NCI-H2227 (cell line): ENCODE data around the gene MOB3B.

Experiments used
- DNase-seq: peaks from one replicate; lab custom pipeline; 2025; ENCODE audit not compliant: unreplicated experiment; lab: John Stamatoyannopoulos, UW

MOB3B gene

DNA sequence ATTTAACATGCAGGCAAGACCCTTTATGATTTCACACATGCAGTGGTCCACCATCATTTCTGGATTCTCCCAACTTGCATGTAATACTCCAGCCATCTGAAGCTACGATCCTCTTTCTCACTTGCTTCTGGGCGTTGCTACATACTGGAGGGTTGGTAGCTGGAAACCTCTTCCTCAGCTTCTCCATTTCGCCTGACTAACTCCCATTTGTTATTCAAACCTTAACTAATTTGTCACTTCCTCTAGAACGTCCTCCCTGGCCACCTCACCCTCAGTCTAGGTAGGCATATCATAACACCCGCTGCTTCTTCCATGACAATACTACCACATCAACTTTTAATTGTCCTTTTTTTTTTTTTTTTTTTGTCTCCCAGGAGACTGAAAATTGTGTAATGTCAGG lies 160.0 kb downstream of the MOB3B start:
- no peak for DNase-seq

DNA sequence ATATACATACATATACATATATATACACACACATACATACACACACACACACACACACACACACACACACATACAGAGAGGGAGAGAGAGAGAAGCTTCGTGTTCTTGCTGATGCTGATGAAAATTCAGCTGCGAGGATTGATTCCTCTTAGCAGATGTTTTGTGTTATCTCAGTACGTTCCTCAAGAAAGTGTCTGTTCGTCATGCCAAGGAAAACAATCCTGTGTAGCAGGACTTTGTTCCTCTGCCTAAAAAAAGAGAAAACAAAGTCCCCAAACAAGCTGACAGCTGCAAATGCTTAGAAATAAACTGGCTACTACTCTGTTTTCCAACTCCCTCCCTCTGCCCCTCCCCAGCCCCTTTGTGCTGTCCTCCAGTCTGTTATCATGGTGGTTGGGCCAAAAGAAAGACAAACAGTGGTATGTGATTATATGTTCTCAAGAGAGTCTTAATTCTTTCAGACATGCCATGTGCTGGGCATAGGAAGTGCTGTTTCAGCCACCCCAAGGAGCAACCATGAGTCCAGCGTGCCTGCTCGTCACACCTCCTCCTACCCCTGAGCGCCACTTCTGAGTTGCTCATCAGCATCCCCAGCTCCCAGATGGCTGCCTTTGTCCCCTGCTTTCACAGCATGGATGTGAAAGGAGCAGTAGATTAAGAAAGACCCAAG lies 161.2 kb downstream of the MOB3B start:
- DNase-seq: no peak

DNA sequence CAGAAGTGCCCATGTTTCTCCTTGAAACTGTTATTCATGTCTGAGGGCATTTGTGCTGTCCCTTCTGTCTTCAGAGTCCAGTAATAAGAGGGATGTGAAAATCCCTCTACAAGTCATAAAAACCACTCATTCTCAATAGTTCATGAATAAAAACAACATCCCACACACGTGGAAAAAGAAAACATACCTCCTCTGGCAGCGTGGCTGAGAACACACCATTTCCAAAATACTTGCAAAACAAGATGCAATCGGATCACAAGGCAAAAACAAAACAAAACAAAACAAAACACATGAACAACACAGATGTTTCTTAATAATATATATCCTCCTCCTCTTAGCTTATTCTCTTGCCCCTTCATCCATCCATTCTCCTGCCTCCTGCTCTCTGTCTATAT lies 161.7 kb downstream of the MOB3B start:
- no peak for DNase-seq

DNA sequence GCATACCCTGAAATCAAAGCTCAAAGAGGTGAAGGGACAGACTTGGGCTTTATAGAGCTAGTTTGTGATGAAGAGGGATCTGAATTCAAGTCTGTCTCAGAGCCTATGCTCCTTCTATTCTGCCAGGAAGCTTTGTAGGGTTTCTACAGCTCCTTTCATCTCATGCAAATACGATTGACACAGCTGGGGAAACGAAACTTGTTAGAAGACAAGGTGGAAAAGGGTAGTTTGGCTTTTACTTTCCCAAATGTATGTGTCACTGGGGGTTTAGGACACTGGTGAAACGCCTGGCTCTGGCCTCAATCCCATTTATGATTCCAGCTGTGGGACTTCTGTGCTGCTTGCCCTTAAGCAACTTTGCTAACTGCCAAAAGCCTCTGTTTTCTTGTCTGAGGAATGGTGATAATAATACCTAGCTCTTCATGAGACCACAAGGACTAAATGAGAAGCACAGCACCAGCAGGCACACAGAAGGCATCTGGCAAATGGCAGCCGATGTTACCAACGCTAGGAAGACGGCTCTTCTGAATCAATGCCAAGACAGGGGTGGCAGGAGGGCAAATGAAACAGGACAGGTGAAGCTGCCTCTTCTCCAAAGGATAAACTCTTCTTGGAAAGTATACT lies 162.3 kb downstream of the MOB3B start:
- no peak for DNase-seq

DNA sequence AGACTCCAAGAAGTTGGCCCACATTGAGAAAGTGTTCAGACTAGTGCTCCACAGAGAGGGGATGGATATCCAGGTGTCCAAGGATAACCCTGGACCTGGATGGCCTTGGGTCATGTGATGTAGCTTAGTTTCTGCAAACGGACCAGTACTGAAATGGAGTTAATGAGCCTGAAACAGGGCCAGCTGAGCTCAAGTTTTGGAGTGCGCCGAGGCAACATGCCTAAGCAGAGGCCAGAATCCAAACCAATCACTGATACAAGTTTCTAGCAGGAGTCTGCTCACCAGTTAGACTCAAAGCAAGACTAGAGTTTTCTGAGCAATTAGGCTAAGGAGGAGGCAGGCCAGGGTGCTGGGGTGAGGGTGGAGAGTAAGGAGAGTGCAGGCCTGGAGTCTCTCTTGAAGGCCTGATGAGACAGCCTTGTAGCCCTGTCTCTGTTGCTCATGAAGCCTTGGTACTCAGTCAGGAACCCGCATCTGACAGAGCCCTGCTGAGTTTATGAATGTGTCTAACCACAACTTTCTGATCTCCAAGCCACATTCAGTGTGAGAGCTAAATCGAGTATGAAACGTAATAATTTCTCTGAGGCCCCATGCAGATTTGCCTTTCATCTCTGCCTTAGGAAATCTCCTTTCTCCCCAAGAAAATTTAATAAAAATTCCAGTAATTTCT lies 163.8 kb downstream of the MOB3B start:
- no peak for DNase-seq

DNA sequence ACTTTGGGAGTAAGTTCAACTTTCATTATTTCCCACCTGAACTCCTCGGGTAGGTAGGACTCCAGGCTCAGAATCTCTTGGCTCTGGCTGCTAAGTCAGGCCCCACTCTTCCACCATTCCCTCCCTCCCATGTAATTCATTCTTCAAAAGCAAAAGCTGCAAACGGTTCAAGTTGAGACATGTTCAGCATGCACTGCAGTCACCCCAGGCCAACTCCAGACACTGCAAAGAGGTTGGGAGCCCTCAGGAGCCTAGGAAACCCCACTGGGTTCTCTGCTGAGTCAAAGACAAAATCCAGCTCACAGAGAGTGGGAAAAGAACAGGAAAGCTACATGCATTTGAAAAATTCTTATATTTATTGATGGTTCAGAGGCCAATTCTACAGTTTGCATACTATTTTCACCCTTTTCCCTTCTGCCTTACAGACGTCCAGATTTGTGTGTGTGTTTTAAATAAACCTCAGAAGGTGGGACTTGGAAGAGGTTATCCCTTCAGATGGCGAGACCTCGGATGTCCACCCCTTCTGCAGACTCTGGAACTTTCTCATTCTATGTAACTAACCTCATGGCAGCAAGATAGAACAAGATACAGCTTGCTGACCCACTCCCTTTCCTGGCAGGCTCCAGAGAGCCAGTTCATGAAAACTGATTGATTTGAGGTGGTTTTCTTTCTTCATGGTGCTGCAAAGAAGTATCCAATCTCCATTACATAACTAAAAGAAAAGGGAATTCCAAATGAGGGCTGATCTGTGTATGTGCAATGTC lies 167.0 kb downstream of the MOB3B start:
- DNase-seq: no peak

DNA sequence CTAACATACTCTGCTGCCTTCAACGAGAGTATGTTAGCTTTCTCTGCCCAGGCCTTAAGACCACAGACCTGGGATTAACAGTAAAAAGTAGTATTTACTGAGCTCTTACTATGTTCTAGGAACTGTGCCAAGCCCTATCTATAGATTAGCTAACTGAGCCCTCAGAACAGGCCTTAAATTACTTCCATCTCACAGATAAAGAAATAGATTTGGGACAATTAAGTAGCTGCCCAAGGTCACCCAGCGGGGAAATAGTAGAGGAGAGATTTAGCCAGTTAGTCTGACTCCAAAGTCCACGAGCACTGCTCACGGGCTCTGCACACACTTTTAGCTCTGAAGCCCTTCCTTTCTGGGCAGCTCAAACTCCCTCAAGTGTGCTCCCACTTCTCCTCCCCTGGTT lies 168.1 kb downstream of the MOB3B start:
- DNase-seq: no peak

DNA sequence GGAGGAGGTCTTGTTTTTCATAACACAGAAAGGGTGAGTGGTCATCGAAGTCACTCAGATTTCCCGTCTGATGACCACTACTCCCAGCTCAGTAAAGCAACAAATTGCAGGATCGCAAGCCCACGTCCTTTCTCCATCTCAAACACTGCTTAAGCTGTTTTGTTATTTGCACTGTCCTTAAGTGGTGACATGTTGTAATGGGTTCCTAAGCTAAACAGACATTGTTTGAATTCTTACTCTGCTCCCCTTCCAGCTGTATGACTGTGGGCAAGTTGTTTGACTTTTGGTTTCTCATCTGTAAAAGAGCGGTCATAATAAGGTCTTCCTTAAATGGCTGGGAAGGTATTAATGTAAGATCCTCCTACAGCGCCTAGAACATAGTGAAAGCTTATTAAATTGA lies 169.9 kb downstream of the MOB3B start:
- no peak for DNase-seq

DNA sequence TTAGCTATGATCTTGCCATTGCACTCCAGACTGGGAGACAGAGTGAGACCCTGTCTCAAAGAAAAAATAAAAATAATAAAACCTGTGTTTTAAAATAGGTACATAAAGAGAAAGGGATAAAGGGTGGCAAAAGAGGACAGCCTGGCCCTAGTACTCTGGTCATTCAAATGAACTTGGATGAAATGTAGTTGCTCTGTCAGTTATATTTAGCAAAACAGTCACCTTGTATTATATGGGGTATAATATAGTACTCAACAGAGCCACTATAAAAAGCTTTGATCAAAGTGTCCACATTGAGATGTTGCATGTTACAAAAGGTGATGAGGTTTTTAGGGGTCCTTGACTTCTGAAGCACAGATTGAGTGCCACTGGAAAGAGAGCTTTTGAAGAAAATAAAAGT lies 171.6 kb downstream of the MOB3B start:
- no peak for DNase-seq

DNA sequence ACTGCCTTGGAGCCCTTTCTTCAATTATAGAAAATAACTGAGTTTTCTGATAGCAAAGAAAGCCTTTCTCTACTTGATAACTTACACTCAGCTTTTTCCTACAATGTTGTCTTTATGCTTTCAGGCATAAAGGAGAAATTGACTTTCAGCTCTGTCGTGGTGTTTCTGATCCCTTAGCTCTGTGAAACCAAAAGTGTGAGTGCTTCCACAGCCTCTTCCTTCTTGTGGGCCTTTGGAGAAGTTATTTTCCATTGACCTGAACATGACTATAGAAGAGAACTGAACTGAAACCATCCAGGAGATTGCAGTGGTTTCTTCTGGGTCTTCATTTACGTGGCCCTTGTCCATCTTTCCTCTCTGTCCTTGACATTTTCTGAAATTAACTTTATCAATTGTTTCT lies 173.2 kb downstream of the MOB3B start:
- no peak for DNase-seq

DNA sequence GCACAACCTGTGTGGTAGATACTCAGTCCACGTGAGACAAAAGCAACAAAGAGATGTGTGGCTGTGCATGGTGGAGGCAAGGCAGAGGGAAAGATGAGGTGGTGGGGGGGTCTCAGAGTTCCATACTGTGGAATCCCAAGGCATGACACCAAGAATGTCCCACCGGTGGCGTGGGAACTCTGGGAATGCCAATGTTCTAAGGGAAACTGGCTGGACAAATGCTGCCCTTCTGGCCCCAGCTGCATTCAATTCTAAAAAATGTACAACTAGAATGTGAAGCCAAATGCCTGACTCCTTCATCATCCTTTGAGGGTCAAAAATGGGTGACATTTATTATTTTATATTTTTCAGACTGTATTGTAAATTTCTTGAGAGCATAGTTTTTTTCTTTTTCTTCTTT lies 174.4 kb downstream of the MOB3B start:
- no peak for DNase-seq

DNA sequence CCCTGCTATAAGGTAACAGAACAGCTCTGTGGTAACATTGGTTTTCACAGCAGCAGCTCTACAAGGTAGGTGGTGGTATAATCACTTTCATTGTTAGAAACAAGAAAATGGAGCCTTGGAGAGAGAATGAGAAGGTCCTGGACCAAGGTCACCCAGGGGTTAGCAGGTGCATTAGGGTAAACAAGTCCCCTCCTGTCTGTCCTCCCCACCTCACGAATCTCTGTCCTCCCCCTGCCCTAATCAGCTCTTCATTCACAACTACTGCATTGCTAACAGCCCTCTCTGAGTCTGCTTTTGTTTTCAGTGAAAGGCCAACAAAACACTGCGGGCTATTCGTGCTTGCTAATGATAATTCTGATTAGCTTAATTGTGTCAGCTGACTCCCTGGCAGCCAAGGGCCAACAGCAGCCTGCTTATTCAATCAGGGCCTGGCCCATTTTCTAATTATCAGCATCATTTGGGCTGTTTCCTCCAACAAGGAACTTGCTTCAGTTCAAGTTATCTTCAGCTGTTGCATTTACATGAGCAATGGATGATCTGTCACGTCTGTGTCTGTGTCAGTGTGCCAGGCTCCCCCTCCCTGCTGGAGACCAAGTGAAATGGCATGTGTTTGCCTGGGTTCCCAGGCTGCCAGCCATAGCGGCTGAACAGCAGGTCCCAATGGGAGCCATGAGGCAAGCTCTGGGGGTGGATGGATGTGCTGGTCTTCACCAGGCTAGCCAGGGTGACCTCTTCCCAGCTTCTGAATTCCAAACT lies 176.0 kb downstream of the MOB3B start:
- no peak for DNase-seq

DNA sequence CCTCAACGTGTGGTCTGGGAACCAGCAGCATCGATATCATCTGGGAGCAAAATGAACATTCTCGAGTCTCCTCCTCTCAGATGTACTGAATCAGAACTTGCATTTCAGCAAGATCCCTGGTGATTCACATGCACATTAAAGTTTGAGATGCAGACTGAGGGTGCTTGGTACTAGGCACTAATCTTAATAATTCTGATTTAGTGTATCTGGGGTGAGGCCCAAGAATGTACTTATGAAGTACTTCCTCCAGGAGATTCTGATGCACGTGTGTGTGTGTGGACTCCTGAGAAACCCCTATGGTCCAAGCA lies 176.5 kb downstream of the MOB3B start:
- DNase-seq: no peak

DNA sequence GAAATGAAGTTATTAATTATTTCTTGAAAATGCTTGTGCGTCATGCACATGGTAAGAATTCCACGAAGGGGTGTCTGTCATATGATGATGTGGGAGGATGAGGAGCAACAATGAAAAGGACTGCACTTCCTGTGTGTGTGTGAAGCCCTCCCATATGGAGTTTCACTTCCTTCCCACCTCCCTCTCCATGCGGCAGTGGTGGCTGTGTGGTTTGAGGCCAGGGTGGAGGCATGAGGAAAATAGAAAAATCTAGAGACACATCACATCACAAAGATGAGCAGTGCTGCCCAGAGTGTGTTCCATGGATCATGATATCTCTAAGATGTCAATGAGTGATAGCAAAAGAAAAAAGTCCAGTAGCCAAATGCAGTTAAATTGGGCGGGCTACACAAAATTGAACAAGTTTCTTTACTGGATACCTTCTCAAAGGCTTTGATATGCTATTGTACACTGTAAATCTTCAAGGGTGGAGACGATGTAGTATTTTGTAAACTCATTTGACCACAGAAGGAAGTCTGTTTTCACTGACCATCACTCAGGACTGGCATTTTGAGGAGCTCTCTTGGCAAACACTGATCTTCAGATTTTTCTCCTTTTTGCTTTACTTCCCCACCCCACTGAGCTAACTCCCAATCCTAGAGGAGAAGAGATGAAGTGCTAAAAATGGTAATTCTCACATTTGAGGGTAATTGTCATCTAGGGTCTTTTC lies 177.0 kb downstream of the MOB3B start:
- no peak for DNase-seq

DNA sequence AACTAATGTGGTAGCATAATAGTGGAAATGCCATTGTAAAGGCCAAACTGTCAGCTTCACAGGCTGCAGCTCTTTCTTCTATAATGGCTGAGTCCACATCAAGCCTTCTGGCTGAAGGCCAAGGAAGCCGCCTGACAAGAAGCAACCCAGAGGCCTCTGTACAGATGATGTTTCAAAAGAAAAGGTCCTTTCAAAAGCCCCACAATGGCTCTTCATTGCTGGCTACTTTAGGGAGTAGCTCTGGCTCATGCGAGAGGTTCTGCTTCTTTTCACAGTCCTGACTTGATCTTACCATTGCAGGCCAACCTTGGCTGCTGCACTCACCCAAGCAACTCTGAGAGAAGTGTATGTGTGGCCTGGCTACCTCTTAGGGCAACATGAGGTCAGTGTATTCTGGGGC lies 178.2 kb downstream of the MOB3B start:
- DNase-seq: no peak

DNA sequence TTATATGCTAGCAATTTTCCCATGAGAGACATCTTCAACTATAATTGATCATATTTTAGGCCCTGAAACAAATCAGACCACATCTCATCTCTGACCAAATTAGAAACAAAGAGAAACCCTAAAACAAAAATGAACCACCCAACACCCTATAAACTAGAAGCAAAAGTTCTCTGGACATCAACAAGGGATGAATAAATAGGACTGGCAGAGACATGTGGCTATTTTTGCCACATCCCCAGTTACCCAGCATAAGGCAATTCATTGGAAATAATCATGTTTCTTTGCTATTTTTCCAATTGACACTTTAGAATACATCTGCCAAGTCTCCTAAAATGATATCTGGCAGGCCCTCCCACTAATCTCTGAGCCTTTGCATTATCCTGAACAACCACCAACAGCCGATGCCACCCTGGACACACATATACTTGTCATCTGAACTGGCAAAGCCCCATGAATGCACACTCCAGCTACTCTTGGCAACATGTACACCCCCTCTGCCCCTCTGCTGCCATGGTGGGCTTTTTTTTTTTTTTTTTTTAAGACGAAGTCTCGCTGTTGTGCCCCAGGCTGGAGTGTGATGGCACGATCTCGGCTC lies 179.1 kb downstream of the MOB3B start:
- no peak for DNase-seq

DNA sequence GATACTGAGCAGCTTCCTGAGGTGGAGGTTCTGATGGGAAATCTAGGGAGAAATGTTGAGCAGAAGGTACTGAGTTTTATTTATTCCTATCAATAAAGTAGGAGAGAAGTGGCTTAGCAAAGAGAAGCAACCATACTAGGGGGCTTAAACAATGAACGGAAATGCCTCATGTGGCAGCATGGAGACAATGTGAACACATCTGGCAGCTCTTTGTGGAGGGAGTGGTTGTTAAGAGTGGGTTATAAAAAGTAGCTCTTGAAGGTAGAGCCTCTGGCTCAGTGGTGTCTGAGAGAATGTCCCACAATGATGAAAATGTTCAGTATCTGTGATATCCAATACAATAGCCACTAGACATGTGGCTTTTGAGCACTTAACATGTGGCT lies 179.9 kb downstream of the MOB3B start:
- DNase-seq: no peak

DNA sequence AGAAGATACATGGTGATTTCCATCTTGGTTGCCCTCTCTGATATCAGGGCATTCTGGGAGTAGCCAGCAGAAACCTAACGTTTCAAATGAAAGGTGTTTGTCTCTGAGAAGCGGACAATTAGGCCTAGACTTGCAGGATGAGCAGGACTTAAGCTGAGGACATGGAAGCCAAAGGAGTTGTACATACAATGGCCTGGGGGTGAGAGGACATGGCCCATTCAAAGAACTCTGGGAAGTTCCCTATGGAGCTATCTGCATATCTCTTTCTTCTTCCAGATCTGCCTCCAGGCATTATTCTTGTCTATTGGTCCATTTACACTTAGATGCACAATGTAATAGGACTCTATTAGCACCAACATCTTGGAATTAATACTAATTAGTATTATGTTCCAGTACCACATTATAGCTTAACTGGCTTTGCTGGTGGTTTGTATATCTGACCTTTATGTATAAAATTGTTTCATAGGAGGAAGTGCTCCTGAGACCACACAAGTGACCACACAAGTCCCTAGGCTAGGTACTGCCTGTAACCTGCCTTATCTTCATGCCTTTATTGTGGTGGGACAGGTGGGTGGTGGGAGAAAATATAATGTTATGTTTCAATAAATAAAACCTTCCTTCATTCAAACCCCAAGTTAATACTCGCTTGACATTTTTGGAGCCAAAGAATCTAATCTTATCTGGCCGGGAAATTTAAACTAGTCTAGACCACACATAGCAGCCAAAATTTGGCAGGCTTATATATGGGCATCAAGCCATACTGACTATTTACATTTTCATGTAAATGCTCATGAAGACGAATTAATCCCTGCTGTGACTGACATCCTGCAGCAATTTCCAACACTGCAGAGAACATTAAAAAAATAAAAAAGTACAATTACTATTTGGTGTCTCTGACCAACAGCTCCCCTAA lies 180.6 kb downstream of the MOB3B start:
- DNase-seq: no peak

DNA sequence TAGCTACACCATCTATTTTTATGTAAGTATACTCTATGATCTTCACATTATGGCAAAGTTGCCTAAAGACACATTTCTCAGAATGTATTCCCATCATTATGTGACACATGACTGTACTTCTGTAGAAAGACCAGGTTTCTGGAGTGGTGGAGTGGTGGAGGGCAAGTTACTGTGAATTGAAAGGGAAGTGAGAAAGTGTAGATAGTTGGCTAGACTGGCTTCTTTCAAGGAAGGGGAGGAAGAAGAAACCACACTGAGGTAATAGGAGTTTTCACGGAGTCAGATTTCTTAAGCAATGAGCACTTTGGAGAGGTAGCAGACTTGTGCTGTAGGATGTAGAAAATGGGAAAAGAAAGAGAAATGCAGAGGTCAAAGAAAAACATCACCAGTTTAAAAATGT lies 181.7 kb downstream of the MOB3B start:
- DNase-seq: no peak
